HEK293 (cell line): ENCODE data around the gene OGFOD1.

Experiments used
- CTCF ChIA-PET: fragments of 350-600 bp; formaldehyde crosslinking; extraction: SDS; loops from one replicate; lab custom pipeline; 2021; ENCODE audit warnings: antibody characterized with exemption; lab: Yijun Ruan, JAX
- POLR2A ChIA-PET: fragments of 300-600 bp; formaldehyde crosslinking; extraction: SDS; loops from one replicate; lab custom pipeline; 2020; ENCODE audit warnings: antibody characterized with exemption, inconsistent platforms; lab: Yijun Ruan, JAX
- H3K27ac ChIP-seq: fragments of 200-500 bp; sonication (Bioruptor generic); 2 replicates; pipeline ENCODE4 v1.5.1; 2014; ENCODE audit warnings: low read depth, low read length, control low read depth, inconsistent platforms; ENCODE audit errors: extremely low read depth
- H3K36me3 ChIP-seq, 2 experiments: fragments of 200-500 bp in 1 of 2; sonication (Bioruptor generic) in 1 of 2; 1 replicate in 1 of 2; 2 replicates in 1 of 2; pipeline ENCODE4 v1.5.1; 2014 to 2017; ENCODE audit warnings: inconsistent platforms in 2 of 2, low read length in 2 of 2; ENCODE audit not compliant: control insufficient read depth in 2 of 2, insufficient read depth in 1 of 2
- H3K4me1 ChIP-seq: fragments of 200-500 bp; sonication (Bioruptor generic); 2 replicates; pipeline ENCODE4 v1.5.1; 2014; ENCODE audit warnings: mild to moderate bottlenecking, low read length, inconsistent platforms; ENCODE audit not compliant: control insufficient read depth, insufficient read depth
- H3K4me3 ChIP-seq: 2 replicates; pipeline ENCODE4 v1.5.1; 2011; ENCODE audit warnings: low read depth, mild to moderate bottlenecking, control low read depth, low read length, moderate library complexity
- H3K9me3 ChIP-seq: fragments of 200-500 bp; sonication (Bioruptor generic); 2 replicates; pipeline ENCODE4 v1.5.1; 2014; ENCODE audit warnings: low read depth, low read length, inconsistent platforms; ENCODE audit not compliant: control insufficient read depth, insufficient read depth
- BCL11A ChIP-seq: fragments of 450-650 bp; formaldehyde crosslinking; IDR thresholded peaks from 2 replicates; pipeline ENCODE4 v1.5.1; 2016; ENCODE audit warnings: low read depth, missing biosample characterization, missing genetic modification characterization
- BCL11B ChIP-seq: fragments of 450-650 bp; formaldehyde crosslinking; IDR thresholded peaks from 2 replicates; pipeline ENCODE4 v1.5.1; 2016; ENCODE audit warnings: low read depth, missing biosample characterization, missing genetic modification characterization
- FEZF1 ChIP-seq: fragments of 450-650 bp; formaldehyde crosslinking; IDR thresholded peaks from 2 replicates; pipeline ENCODE4 v1.5.1; 2016; ENCODE audit warnings: missing biosample characterization, missing genetic modification characterization
- IKZF3 ChIP-seq: fragments of 450-650 bp; IDR thresholded peaks from 2 replicates; pipeline ENCODE4 v1.5.0; 2018; ENCODE audit warnings: missing biosample characterization, mild to moderate bottlenecking, missing genetic modification characterization, moderate library complexity
- KLF8 ChIP-seq: fragments of 450-650 bp; formaldehyde crosslinking; IDR thresholded peaks from 2 replicates; pipeline ENCODE4 v1.5.1; 2016; ENCODE audit warnings: missing biosample characterization, missing genetic modification characterization
- MYNN ChIP-seq: fragments of 450-650 bp; formaldehyde crosslinking; IDR thresholded peaks from 2 replicates; pipeline ENCODE4 v1.5.1; 2016; ENCODE audit warnings: missing biosample characterization, missing genetic modification characterization, borderline replicate concordance
- SETDB1 ChIP-seq: IDR thresholded peaks from one replicate; pipeline ENCODE4 v1.6.1; 2017; ENCODE audit warnings: mild to moderate bottlenecking, low read length, moderate library complexity, mixed read lengths; ENCODE audit not compliant: insufficient read length
- ZBTB1 ChIP-seq: fragments of 450-650 bp; formaldehyde crosslinking; IDR thresholded peaks from 2 replicates; pipeline ENCODE4 v1.5.1; 2016; ENCODE audit warnings: missing biosample characterization, missing genetic modification characterization
- ZBTB17 ChIP-seq: fragments of 450-650 bp; formaldehyde crosslinking; IDR thresholded peaks from 2 replicates; pipeline ENCODE4 v1.5.1; 2016; ENCODE audit warnings: missing biosample characterization, missing genetic modification characterization
- ZBTB20 ChIP-seq: fragments of 450-650 bp; formaldehyde crosslinking; IDR thresholded peaks from 2 replicates; pipeline ENCODE4 v1.5.1; 2016; ENCODE audit warnings: missing biosample characterization, missing genetic modification characterization
- ZFP69B ChIP-seq: fragments of 450-650 bp; formaldehyde crosslinking; IDR thresholded peaks from 2 replicates; pipeline ENCODE4 v1.5.1; 2016; ENCODE audit warnings: missing biosample characterization, missing genetic modification characterization
- ZNF211 ChIP-seq: fragments of 450-650 bp; formaldehyde crosslinking; IDR thresholded peaks from 2 replicates; pipeline ENCODE4 v1.5.1; 2016; ENCODE audit warnings: low read depth, missing biosample characterization, missing genetic modification characterization
- ZNF394 ChIP-seq: fragments of 450-650 bp; formaldehyde crosslinking; IDR thresholded peaks from 2 replicates; pipeline ENCODE4 v1.5.1; 2016; ENCODE audit warnings: missing biosample characterization, missing genetic modification characterization, mild to moderate bottlenecking, moderate library complexity, borderline replicate concordance
- ZNF426 ChIP-seq: fragments of 450-650 bp; formaldehyde crosslinking; IDR thresholded peaks from 2 replicates; pipeline ENCODE4 v1.5.1; 2017; ENCODE audit warnings: missing biosample characterization, missing genetic modification characterization, mild to moderate bottlenecking, inconsistent platforms, moderate library complexity
- ZNF473 ChIP-seq: fragments of 450-650 bp; formaldehyde crosslinking; IDR thresholded peaks from 2 replicates; pipeline ENCODE4 v1.5.1; 2017; ENCODE audit warnings: missing biosample characterization, missing genetic modification characterization
- ZNF529 ChIP-seq: fragments of 450-650 bp; formaldehyde crosslinking; IDR thresholded peaks from 2 replicates; pipeline ENCODE4 v1.5.1; 2017; ENCODE audit warnings: missing genetic modification characterization, missing biosample characterization; ENCODE audit not compliant: insufficient replicate concordance
- ZNF548 ChIP-seq: fragments of 450-650 bp; formaldehyde crosslinking; IDR thresholded peaks from 2 replicates; pipeline ENCODE4 v1.5.1; 2016; ENCODE audit warnings: missing biosample characterization, missing genetic modification characterization
- ZNF664 ChIP-seq: fragments of 450-650 bp; formaldehyde crosslinking; IDR thresholded peaks from 2 replicates; pipeline ENCODE4 v1.5.1; 2016; ENCODE audit warnings: missing biosample characterization, missing genetic modification characterization
- ZNF707 ChIP-seq: fragments of 450-650 bp; formaldehyde crosslinking; IDR thresholded peaks from 2 replicates; pipeline ENCODE4 v1.5.1; 2016; ENCODE audit warnings: missing biosample characterization, missing genetic modification characterization
- TF ChIP-seq, protein P1 (sequence below): fragments of 450-650 bp; formaldehyde crosslinking; IDR thresholded peaks from 2 replicates; pipeline ENCODE4 v1.5.1; 2016; ENCODE audit warnings: missing biosample characterization, missing genetic modification characterization
- TF ChIP-seq, protein P2 (sequence below): fragments of 450-650 bp; formaldehyde crosslinking; IDR thresholded peaks from 2 replicates; pipeline ENCODE4 v1.5.1; 2017; ENCODE audit warnings: missing biosample characterization, missing genetic modification characterization
- TF ChIP-seq, protein P3 (sequence below): fragments of 450-650 bp; formaldehyde crosslinking; IDR thresholded peaks from 2 replicates; pipeline ENCODE4 v1.5.1; 2017; ENCODE audit warnings: missing biosample characterization, missing genetic modification characterization
- TF ChIP-seq, protein P4 (sequence below): fragments of 450-650 bp; formaldehyde crosslinking; IDR thresholded peaks from 2 replicates; pipeline ENCODE4 v1.5.1; 2016; ENCODE audit warnings: missing biosample characterization, missing genetic modification characterization

The OGFOD1 gene

DNA sequence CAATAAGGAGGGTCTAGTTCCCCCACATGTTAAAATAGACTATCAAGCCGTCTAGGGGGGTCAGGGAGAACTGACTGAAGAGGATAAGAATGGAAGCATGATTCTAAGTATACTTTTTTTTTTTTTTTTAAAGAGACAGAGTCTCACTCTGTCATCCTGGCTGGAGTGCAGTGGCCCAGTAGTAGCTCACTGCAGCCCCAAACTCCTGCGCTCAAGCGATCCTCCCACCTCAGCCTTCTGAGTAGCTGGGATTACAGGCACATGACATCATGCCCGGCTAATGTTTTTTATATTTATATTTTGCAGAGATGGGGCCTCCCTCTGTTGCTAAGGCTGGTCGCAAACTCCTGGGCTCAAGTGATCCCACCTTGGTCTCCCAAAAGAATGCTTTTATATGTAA lies 40.2 kb upstream of the OGFOD1 start (continued):
- TF ChIP-seq FEZF1 (tag by site-specific recombination): no peak
- TF ChIP-seq, all 188 proteins: peak for 0

DNA sequence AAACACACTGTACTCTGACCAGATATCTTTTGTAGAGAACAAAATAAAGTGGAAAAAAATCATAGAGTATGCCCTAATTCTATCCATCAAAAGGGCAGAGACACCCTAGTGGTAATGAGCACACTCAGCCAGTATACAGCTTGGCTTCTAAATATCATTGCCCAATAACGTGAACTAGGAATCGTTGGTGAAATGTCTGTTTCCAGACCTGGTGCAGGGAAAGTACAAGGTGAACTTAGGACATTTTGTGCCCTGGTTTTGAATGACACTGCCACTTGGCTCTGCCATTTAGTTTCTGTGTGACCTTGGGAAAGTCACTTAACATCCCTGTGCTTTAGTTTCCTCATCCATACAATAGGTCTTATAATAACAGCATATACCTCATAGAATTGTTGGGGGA lies 39.7 kb upstream of the OGFOD1 start:
- H3K27ac ChIP-seq: no peak overlapping the region
- H3K4me1 ChIP-seq: peaks cover 5% of the 10 kb centered on the region; the same call in 1 of the 2 replicates
- POLR2A ChIA-PET: no interaction called here
- CTCF ChIA-PET: interaction anchor here (0.8 kb wide), 1 partner anchor 337 kb away, joined by 3 read pairs; no protein-coding TSS in a partner anchor
- H3K9me3 ChIP-seq: no peaks in the 10 kb centered on the region
- H3K4me3 ChIP-seq: no peak overlapping the region
- H3K36me3 ChIP-seq: peaks cover 18 to 60% of the 10 kb centered on the region in 2 experiments; a peak in 2 of 3 replicates
- TF ChIP-seq SETDB1 (peak; percentile 24), ZFP69B (no peak), ZNF529 (tag by site-specific recombination) (no peak), ZNF473 (tag by site-specific recombination) (no peak)
- TF ChIP-seq, protein P1, sequence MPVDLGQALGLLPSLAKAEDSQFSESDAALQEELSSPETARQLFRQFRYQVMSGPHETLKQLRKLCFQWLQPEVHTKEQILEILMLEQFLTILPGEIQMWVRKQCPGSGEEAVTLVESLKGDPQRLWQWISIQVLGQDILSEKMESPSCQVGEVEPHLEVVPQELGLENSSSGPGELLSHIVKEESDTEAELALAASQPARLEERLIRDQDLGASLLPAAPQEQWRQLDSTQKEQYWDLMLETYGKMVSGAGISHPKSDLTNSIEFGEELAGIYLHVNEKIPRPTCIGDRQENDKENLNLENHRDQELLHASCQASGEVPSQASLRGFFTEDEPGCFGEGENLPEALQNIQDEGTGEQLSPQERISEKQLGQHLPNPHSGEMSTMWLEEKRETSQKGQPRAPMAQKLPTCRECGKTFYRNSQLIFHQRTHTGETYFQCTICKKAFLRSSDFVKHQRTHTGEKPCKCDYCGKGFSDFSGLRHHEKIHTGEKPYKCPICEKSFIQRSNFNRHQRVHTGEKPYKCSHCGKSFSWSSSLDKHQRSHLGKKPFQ (tag by site-specific recombination): no peak

DNA sequence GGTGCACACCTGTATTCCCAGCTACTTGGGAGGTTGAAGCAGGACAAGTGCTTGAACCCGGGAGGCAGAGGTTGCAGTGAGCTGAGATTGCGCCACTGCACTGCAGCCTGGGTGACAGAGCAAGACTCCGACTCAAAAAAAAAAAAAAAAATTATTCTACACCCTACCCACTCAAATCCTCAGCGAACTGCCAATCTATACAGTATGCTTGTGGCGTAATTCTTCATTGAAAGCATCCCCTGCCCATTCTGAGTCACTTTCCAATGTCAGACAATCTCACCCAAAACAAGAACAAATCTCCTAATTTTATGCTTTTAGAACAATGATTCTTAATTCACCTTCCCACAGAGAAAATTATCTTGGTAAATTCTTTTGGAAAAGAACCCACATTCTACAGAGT lies 38.0 kb upstream of the OGFOD1 start:
- Histone ChIP-seq H3K4me3 (no peak overlapping the region), H3K4me1 (peaks cover 5% of the 10 kb centered on the region; the same call in 1 of the 2 replicates), H3K9me3 (no peaks in the 10 kb centered on the region), H3K27ac (no peak overlapping the region), H3K36me3 (peaks cover 12 to 51% of the 10 kb centered on the region in 2 experiments; a peak in 2 of 3 replicates)
- TF ChIP-seq, protein P2, sequence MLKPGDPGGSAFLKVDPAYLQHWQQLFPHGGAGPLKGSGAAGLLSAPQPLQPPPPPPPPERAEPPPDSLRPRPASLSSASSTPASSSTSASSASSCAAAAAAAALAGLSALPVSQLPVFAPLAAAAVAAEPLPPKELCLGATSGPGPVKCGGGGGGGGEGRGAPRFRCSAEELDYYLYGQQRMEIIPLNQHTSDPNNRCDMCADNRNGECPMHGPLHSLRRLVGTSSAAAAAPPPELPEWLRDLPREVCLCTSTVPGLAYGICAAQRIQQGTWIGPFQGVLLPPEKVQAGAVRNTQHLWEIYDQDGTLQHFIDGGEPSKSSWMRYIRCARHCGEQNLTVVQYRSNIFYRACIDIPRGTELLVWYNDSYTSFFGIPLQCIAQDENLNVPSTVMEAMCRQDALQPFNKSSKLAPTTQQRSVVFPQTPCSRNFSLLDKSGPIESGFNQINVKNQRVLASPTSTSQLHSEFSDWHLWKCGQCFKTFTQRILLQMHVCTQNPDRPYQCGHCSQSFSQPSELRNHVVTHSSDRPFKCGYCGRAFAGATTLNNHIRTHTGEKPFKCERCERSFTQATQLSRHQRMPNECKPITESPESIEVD (tag by site-specific recombination): no peak
- TF ChIP-seq ZNF426 (tag by site-specific recombination): no peak
- TF ChIP-seq MYNN: no peak
- no peak for TF ChIP-seq ZBTB20 (tag by site-specific recombination)
- TF ChIP-seq, protein P3, sequence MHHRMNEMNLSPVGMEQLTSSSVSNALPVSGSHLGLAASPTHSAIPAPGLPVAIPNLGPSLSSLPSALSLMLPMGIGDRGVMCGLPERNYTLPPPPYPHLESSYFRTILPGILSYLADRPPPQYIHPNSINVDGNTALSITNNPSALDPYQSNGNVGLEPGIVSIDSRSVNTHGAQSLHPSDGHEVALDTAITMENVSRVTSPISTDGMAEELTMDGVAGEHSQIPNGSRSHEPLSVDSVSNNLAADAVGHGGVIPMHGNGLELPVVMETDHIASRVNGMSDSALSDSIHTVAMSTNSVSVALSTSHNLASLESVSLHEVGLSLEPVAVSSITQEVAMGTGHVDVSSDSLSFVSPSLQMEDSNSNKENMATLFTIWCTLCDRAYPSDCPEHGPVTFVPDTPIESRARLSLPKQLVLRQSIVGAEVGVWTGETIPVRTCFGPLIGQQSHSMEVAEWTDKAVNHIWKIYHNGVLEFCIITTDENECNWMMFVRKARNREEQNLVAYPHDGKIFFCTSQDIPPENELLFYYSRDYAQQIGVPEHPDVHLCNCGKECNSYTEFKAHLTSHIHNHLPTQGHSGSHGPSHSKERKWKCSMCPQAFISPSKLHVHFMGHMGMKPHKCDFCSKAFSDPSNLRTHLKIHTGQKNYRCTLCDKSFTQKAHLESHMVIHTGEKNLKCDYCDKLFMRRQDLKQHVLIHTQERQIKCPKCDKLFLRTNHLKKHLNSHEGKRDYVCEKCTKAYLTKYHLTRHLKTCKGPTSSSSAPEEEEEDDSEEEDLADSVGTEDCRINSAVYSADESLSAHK (tag by site-specific recombination): no peak
- TF ChIP-seq BCL11A (tag by site-specific recombination): no peak
- no peak for TF ChIP-seq BCL11B (tag by site-specific recombination)
- no peak for TF ChIP-seq ZNF473 (tag by site-specific recombination)
- TF ChIP-seq ZNF548 (tag by site-specific recombination): no peak
- no peak for TF ChIP-seq ZBTB17 (tag by site-specific recombination)
- no peak for TF ChIP-seq ZBTB1
- no peak for TF ChIP-seq ZNF211 (tag by site-specific recombination)
- TF ChIP-seq ZNF664 (tag by site-specific recombination): no peak
- no peak for TF ChIP-seq IKZF3 (tag by site-specific recombination)
- no peak for TF ChIP-seq KLF8 (tag by site-specific recombination)
- TF ChIP-seq, protein P4, sequence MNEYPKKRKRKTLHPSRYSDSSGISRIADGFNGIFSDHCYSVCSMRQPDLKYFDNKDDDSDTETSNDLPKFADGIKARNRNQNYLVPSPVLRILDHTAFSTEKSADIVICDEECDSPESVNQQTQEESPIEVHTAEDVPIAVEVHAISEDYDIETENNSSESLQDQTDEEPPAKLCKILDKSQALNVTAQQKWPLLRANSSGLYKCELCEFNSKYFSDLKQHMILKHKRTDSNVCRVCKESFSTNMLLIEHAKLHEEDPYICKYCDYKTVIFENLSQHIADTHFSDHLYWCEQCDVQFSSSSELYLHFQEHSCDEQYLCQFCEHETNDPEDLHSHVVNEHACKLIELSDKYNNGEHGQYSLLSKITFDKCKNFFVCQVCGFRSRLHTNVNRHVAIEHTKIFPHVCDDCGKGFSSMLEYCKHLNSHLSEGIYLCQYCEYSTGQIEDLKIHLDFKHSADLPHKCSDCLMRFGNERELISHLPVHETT (tag by site-specific recombination): no peak
- no peak for TF ChIP-seq ZNF707 (tag by site-specific recombination)
- TF ChIP-seq ZNF394: no peak
- CTCF ChIA-PET: no interaction called here
- POLR2A ChIA-PET: no interaction called here
